Lower leg skin (tissue), 4 donors: ENCODE results near the gene TNFRSF19. TPM values are rescaled to one million over a fixed set of nuclear protein-coding genes. Genes with fewer than 3 reads are reported as not detected.

ENCODE experiments used
- DNase-seq, 2 donors: peaks; one replicate each; pipeline ENCODE4 v3.0.0-alpha.2; 2019; ENCODE audit warnings: low spot score in 2 of 2
- H3K4me3 ChIP-seq: fragments of 200-600 bp; sonication (generic); 2 replicates; pipeline ENCODE4 v1.5.1; 2017; ENCODE audit warnings: mild to moderate bottlenecking, low read depth; ENCODE audit not compliant: poor library complexity, severe bottlenecking
- CTCF ChIP-seq, 3 donors: fragments of 450-650 bp; IDR thresholded peaks; one replicate each; pipeline ENCODE4 v1.5.1; 2016; ENCODE audit warnings: antibody characterized with exemption in 3 of 3, mild to moderate bottlenecking in 3 of 3, moderate library complexity in 2 of 3
- POLR2A ChIP-seq, 2 donors: fragments of 450-650 bp; IDR thresholded peaks; one replicate each; pipeline ENCODE4 v1.6.1; 2016 to 2017; ENCODE audit warnings: antibody characterized with exemption in 2 of 2, mild to moderate bottlenecking in 1 of 2, moderate library complexity in 1 of 2
- WGBS, 2 donors: methylation state at CpG; one replicate each; pipeline ENCODE4 v1.1.5; 2018; 5-methylcytosine and 5-hydroxymethylcytosine counted together
- intact Hi-C: fragments of 100-400 bp; cut with DNase I; formaldehyde crosslinking; loops from one replicate; pipeline ENCODE4 v1.15.0; 2023; ENCODE audit warnings: low total_unique reads
- total RNA-seq, 4 donors: library from RNA; depleted of rRNA; stranded (reverse); fragments of >200 nt; gene quantifications; one replicate each; pipeline ENCODE4 v1.1.0, GENCODE V29; 2016

Gene TNFRSF19
- total RNA-seq, 4 donors from 2014 or later, result 51.2 to 106 (median 72.5) TPM

- TF ChIP-seq POLR2A (IDR thresholded peaks at IDR 0.05), result no peak
- no peak for TF ChIP-seq CTCF (IDR thresholded peaks at IDR 0.05)
- H3K4me3 ChIP-seq, result no peak overlapping the region
- DNase-seq, result no peak
- intact Hi-C loops, result no loop called here
- WGBS, 2 donors, result 44 to 55% methylated on average over 3 of the region's 3 CpGs
Measured at GRCh38 chr13:23617551-23618024, 47.4 kb downstream of the TNFRSF19 start.

GRCh38 chr13:23618341-23618740 lies 48.1 kb downstream of the TNFRSF19 start:
- DNase-seq, result no peak
- TF ChIP-seq POLR2A (IDR thresholded peaks at IDR 0.05), result no peak
- no peak for TF ChIP-seq CTCF (IDR thresholded peaks at IDR 0.05)
- WGBS, 2 donors, result 52 to 65% methylated on average over 8 of the region's 8 CpGs
- intact Hi-C loops, result no loop called here
- no peak overlapping the region for H3K4me3 ChIP-seq

- intact Hi-C loops, result no loop called here
- no peak for DNase-seq
- TF ChIP-seq POLR2A (IDR thresholded peaks at IDR 0.05), result no peak
- TF ChIP-seq CTCF (IDR thresholded peaks at IDR 0.05), result no peak
- 56 to 71% methylated on average over 5 of the region's 5 CpGs for WGBS, 2 donors
- no peak overlapping the region for H3K4me3 ChIP-seq
Measured at GRCh38 chr13:23619068-23619855, 49.0 kb downstream of the TNFRSF19 start.

GRCh38 chr13:23620211-23620610 lies 50.0 kb downstream of the TNFRSF19 start:
- TF ChIP-seq POLR2A (IDR thresholded peaks at IDR 0.05) (no peak), CTCF (IDR thresholded peaks at IDR 0.05) (no peak)
- DNase-seq, result no peak
- intact Hi-C loops, result no loop called here
- H3K4me3 ChIP-seq, result no peak overlapping the region
- 84 to 90% methylated on average over 5 of the region's 5 CpGs for WGBS, 2 donors

GRCh38 chr13:23620613-23621315 lies 50.6 kb downstream of the TNFRSF19 start:
- TF ChIP-seq CTCF (IDR thresholded peaks at IDR 0.05), result no peak
- no peak for TF ChIP-seq POLR2A (IDR thresholded peaks at IDR 0.05)
- WGBS, 2 donors, result 70 to 73% methylated on average over 8 of the region's 8 CpGs
- H3K4me3 ChIP-seq, result no peak overlapping the region
- intact Hi-C loops, result no loop called here
- DNase-seq, result no peak
